Spinal cord (tissue), 10 donors: ENCODE data around the gene PRR16. TPM values are rescaled to one million over a fixed set of nuclear protein-coding genes. Genes with fewer than 3 reads are reported as not detected.
"Not testable (repeated sequence)": the region's sequence is repeated elsewhere in the genome, so short reads cannot be mapped to it uniquely, and the experiment has no call there.

Source experiments
- DNase-seq, 6 donors: peaks; one replicate each; pipeline versions ENCODE4 v3.0.0 to v3.0.0-alpha.2; 2013 to 2015; ENCODE audit warnings: low spot score in 6 of 6, low read depth in 4 of 6
- H3K27ac ChIP-seq: one replicate; pipeline ENCODE4 v1.5.1; 2013; ENCODE audit warnings: low read depth, low read length, control low read depth
- H3K27me3 ChIP-seq: one replicate; pipeline ENCODE4 v1.6.1; 2013; ENCODE audit warnings: low read length; ENCODE audit not compliant: control insufficient read depth, insufficient read depth
- H3K36me3 ChIP-seq: one replicate; pipeline ENCODE4 v1.6.1; 2013; ENCODE audit warnings: low read length; ENCODE audit not compliant: control insufficient read depth, insufficient read depth
- H3K4me1 ChIP-seq: one replicate; pipeline ENCODE4 v1.6.1; 2013; ENCODE audit warnings: low read length; ENCODE audit not compliant: control insufficient read depth, insufficient read depth
- H3K4me3 ChIP-seq: one replicate; pipeline ENCODE4 v1.5.1; 2013; ENCODE audit warnings: low read depth, low read length, control low read depth
- H3K9me3 ChIP-seq: one replicate; pipeline ENCODE4 v1.6.1; 2013; ENCODE audit warnings: low read length; ENCODE audit not compliant: control insufficient read depth, insufficient read depth
- WGBS: methylation state at CpG from one replicate; pipeline ENCODE4 v1.1.5; 2013; ENCODE audit warnings: missing lambda C conversion rate; ENCODE audit not compliant: insufficient coverage; 5-methylcytosine and 5-hydroxymethylcytosine counted together
- long read RNA-seq, 4 donors: transcript quantifications; one replicate each; lab custom pipeline, GENCODE V29; 2026
- polyA plus RNA-seq, 2 donors: library from polyadenylated mRNA; unstranded; fragments of 120-200 nt; gene quantifications; one replicate each; pipeline ENCODE4 v1.2.1, GENCODE V29; 2013; ENCODE audit not compliant: insufficient read length in 2 of 2
- total RNA-seq, 2 donors: library from RNA; depleted of rRNA in 1 of 2; stranded (reverse); fragments of 120-200 nt in 1 of 2; fragments of >200 nt in 1 of 2; gene quantifications; one replicate each; pipeline versions ENCODE4 v1.2.3 to v1.2.4, GENCODE V29; 2013 to 2014
- donor health status: healthy.

Gene PRR16
- total RNA-seq (1 to 10 TPM; 1.6 to 2.0 TPM), polyA plus RNA-seq (1 to 10 TPM; 3.2 to 5.7 TPM)
- long read RNA-seq, donor 1: 0 reads
- long read RNA-seq, donor 2: 0 reads
- long read RNA-seq, donor 3: 0 reads
- long read RNA-seq, donor 4, partial matches to known transcripts: 24 of 24 reads
- long read RNA-seq, donor 4, other reads (novel, unspliced or antisense): 0 of 24 reads

GRCh38 chr5:120463991-120464626 lies at the start of gene PRR16:
TSS of gene PRR16 (plus strand) at chr5:120464300.
- Histone ChIP-seq H3K9me3 (no peaks in the 10 kb centered on the region), H3K27ac (peak within 1 kb of the TSS; percentile 25)
- peak in 2 of 6 donors; percentile 86 to 90 for DNase-seq

GRCh38 chr5:120415985-120416384 lies 48.1 kb upstream of the PRR16 start:
- no peaks in the 10 kb centered on the region for H3K27me3 ChIP-seq
- H3K4me1 ChIP-seq: no peaks in the 10 kb centered on the region
- no peaks in the 10 kb centered on the region for H3K9me3 ChIP-seq
- DNase-seq: no peak
- no peak overlapping the region for H3K27ac ChIP-seq
- no peaks in the 10 kb centered on the region for H3K36me3 ChIP-seq
- H3K4me3 ChIP-seq: no peak overlapping the region
- WGBS: no CpG with 5 or more reads among the region's 1 CpG

More at GRCh38 chr5:120463991-120464626, at the start of gene PRR16:
- no peaks in the 10 kb centered on the region for H3K36me3 ChIP-seq
- H3K4me3 ChIP-seq: peak within 1 kb of the TSS; percentile 71
- WGBS: under 1% methylated on average over 62 of the region's 62 CpGs
- H3K4me1 ChIP-seq: peaks cover 14% of the 10 kb centered on the region
- H3K27me3 ChIP-seq: peaks cover 5% of the 10 kb centered on the region

- DNase-seq: no peak
- 48% methylated on average over 2 of the region's 3 CpGs for WGBS
- Histone ChIP-seq H3K4me1 (no peaks in the 10 kb centered on the region), H3K36me3 (no peaks in the 10 kb centered on the region), H3K27ac (no peak overlapping the region), H3K27me3 (no peaks in the 10 kb centered on the region), H3K4me3 (no peak overlapping the region), H3K9me3 (no peaks in the 10 kb centered on the region)
Observed at GRCh38 chr5:120419127-120419526, 45.0 kb upstream of the PRR16 start.

GRCh38 chr5:120426633-120427275 lies 37.3 kb upstream of the PRR16 start:
- H3K36me3 ChIP-seq, H3K4me3 ChIP-seq, H3K27me3 ChIP-seq, H3K27ac ChIP-seq, DNase-seq, H3K4me1 ChIP-seq, H3K9me3 ChIP-seq: not testable (repeated sequence)
- WGBS: 94% methylated on average over 18 of the region's 25 CpGs

- no peaks in the 10 kb centered on the region for H3K36me3 ChIP-seq
- no peaks in the 10 kb centered on the region for H3K4me1 ChIP-seq
- no peaks in the 10 kb centered on the region for H3K9me3 ChIP-seq
- no peak overlapping the region for H3K27ac ChIP-seq
- DNase-seq: no peak
- H3K4me3 ChIP-seq: no peak overlapping the region
- no peaks in the 10 kb centered on the region for H3K27me3 ChIP-seq
Observed at GRCh38 chr5:120430572-120430971, 33.5 kb upstream of the PRR16 start.

GRCh38 chr5:120432861-120433260 lies 31.2 kb upstream of the PRR16 start:
- Histone ChIP-seq H3K27me3 (no peaks in the 10 kb centered on the region), H3K4me1 (no peaks in the 10 kb centered on the region), H3K4me3 (no peak overlapping the region), H3K36me3 (no peaks in the 10 kb centered on the region), H3K27ac (no peak overlapping the region), H3K9me3 (no peaks in the 10 kb centered on the region)
- DNase-seq: no peak

- no peak overlapping the region for H3K27ac ChIP-seq
- H3K27me3 ChIP-seq: no peaks in the 10 kb centered on the region
- no CpG with 5 or more reads among the region's 2 CpGs for WGBS
- H3K36me3 ChIP-seq: no peaks in the 10 kb centered on the region
- no peaks in the 10 kb centered on the region for H3K9me3 ChIP-seq
- H3K4me3 ChIP-seq: no peak overlapping the region
- DNase-seq: no peak
- no peaks in the 10 kb centered on the region for H3K4me1 ChIP-seq
Observed at GRCh38 chr5:120435129-120435528, 29.0 kb upstream of the PRR16 start.

GRCh38 chr5:120436996-120437395 lies 27.1 kb upstream of the PRR16 start:
- Histone ChIP-seq H3K4me1 (no peaks in the 10 kb centered on the region), H3K36me3 (no peaks in the 10 kb centered on the region), H3K9me3 (no peaks in the 10 kb centered on the region), H3K27ac (no peak overlapping the region), H3K27me3 (no peaks in the 10 kb centered on the region), H3K4me3 (no peak overlapping the region)
- whole genome bisulfite sequencing: no CpG with 5 or more reads among the region's 1 CpG
- no peak for DNase-seq

- Histone ChIP-seq H3K9me3 (no peaks in the 10 kb centered on the region), H3K36me3 (no peaks in the 10 kb centered on the region), H3K4me3 (no peak overlapping the region), H3K27me3 (no peaks in the 10 kb centered on the region), H3K27ac (no peak overlapping the region), H3K4me1 (no peaks in the 10 kb centered on the region)
- DNase-seq: no peak
- WGBS: 93% methylated on average over 2 of the region's 3 CpGs
Observed at GRCh38 chr5:120442694-120443093, 21.4 kb upstream of the PRR16 start.

- WGBS: no CpG with 5 or more reads among the region's 2 CpGs
- no peak for DNase-seq
- H3K4me3 ChIP-seq: no peak overlapping the region
- H3K4me1 ChIP-seq: no peaks in the 10 kb centered on the region
- H3K36me3 ChIP-seq: no peaks in the 10 kb centered on the region
- no peaks in the 10 kb centered on the region for H3K27me3 ChIP-seq
- H3K9me3 ChIP-seq: no peaks in the 10 kb centered on the region
- H3K27ac ChIP-seq: no peak overlapping the region
Observed at GRCh38 chr5:120443607-120444006, 20.5 kb upstream of the PRR16 start.
